ENCODE data around the gene ZFYVE28.

The ZFYVE28 gene

DNA sequence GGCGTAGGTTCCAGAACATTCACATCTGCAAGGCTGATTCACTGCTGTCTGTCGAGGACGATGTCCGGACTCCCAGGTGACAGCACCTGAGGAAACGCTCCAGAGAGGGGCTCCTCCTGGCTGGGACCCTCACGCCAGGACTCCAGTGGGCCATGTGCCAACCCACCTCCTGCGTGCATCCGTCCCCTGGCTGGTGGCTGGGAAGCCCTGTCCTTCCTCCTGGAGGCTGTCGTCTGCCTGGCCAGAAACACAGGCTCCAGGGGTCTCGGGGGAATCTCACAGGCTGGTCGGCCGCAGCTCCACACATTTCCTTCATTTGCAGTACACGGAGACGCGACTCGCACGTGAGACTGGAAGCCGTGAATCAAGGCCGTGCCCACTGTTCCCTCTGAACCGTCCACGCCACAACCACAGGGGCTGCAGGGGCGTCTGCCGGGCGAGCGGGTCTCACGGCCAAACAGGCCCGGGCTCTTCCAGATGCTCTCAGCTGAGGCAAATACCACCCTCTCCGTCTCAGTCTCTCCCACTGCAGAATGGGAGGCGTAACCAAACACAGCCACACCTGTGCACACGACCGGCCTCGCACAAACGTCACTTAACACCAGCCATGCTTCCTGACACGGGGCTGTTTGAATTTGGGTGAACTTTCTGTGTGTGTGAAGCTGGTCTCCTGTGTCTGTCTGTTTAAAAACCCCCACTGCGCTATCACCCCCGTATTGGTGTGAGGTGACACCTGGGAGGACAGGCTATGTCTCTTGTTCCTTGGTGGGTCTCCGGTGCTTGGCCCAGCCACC is 117.8 kb downstream of the ZFYVE28 start:
- no peak for DNase-seq

DNA sequence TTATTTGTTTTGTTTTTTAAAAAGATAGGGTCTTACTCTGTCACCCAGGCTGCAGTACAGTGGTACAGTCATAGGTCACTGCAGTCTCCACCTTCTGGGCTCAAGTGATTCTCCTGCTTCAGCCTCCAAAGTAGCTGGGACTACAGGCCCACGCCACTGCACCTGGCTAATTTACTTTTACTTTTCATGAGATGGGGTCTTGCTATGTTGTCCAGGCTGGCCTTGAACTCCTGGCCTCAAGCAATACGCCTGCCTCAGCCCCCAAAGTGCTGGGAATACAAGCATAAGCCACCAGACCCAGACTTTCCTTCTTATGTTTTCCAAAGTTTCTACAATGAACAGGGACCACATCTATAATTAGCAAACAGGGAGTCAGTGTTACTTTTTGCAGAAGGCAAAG is 118.7 kb downstream of the ZFYVE28 start:
- no peak for DNase-seq

DNA sequence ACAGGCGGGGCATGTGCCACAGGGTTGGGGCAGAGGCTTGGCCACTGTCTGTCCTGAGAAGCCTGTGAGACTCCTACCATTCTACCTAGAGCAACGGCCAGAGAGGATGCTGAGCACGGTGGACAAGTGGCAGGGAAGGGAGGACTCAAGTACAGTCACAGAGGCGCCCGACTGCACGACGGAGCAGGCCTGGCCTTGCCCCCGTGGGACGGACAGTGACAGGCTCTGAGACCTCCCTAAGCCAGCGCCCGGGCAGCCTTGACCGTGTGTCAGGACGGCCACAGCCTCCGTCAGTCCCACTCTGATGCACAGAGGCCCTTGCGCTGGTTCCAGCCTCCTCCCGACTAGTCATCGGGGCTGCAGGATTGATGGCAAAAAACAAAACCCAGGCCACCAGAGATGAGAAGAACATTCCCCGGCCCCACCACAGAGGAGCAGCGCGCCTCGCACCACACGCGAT is 119.9 kb downstream of the ZFYVE28 start:
- DNase-seq, result no peak

DNA sequence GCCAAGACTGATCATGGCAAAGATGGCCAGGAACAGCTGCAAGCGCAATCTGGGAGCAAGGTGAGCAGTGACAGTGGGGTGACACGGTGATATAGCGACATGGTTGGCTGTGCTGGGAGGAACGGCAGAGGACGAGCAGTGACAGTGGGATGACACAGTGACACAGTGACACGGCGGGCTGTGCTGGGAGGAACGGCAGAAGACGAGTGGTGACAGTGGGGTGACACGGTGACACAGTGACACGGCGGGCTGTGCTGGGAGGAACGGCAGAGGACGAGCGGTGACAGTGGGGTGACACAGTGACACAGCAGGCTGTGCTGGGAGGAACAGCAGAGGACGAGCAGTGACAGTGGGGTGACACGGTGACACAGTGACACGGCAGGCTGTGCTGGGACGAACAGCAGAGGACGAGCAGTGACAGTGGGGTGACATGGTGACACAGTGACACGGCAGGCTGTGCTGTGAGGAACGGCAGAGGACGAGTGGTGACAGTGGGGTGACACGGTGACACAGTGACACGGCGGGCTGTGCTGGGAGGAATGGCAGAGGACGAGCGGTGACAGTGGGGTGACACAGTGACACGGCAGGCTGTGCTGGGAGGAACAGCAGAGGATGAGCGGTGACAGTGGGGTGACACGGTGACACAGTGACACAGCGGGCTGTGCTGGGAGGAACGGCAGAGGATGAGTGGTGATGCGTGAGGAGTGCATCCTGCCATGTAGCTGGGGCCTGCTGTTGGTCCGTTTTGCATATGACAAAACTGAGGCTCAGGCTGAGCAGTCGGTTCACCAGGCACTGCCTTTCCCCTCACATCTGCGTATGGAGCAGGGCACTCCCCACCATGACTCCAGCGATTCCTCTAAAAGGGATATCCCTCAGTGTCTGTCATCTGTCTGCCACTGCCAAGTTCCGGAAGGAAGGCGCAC is 120.6 kb downstream of the ZFYVE28 start:
- no peak for DNase-seq

DNA sequence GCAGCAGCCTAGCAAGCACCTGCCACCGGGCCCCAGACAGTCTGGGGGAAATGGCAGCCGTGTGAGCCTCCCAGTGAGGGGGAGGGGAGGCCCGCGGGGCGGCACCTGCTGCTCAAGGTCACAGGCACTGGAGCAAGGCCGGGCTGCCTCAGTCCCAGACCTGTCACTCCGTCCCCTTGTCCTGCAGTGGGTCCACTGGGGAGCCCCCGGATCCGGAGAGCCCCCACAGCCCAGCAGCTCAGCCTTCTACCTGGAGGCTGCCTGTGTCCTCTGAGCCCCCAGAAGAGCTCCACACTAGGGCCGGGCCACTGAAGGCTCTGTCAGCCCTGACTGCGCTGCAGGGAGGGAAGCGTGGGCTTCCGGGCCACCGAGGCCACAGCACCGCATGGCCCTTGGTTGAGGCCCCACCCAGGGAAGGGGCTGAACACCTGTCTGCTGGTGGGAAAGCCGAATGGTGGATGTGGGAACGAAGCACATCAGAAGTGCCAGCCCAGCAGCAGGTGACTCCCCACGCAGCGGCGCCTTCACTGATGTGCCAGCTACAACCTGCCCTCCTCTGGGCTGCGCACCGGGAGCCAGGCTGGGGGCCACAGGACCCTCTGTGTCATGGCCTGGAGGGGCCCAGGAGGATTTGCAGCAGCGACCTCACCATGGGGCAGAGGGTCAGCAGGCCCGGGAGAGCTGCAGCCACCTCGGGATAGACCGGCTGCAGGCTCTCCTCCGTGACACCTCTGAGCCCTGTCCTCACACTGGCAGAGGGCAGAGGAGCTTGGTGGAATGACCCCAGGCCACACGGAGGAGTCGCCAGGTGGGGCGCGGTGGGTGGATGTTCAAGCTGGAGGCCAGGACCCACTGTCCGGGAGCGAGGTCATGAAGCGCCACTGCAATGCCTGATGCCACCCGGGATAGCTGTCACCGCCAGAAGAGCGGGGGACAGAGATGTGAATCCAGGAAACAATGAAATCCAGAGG is 121.5 kb downstream of the ZFYVE28 start:
- no peak for DNase-seq

DNA sequence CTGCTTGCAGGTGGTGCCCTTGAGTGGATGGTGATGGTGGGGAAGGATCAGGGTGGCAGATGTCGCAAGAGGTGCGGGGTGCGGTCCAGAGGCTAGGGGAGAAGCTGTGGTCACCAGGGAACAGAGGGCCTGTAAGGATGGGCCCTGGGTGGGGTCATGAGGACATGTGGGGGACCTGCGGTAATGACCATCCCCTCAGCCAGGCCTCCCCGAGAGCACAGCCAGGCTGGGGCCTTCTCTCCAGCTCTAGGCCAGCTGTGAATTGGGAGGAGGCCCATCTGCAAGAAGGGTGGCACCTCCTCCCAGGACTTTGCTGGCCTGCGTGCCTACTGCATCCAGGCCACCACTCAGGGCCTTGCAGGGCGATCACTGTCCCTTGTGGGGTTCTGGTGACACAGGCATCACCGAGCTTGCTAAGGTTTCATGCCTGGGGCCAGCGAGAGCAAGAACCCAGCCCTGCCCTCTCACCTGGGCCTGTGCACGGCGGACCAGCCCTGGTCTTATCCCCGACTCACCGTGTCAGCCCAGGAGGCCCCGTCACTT is 122.5 kb downstream of the ZFYVE28 start:
- no peak for DNase-seq

DNA sequence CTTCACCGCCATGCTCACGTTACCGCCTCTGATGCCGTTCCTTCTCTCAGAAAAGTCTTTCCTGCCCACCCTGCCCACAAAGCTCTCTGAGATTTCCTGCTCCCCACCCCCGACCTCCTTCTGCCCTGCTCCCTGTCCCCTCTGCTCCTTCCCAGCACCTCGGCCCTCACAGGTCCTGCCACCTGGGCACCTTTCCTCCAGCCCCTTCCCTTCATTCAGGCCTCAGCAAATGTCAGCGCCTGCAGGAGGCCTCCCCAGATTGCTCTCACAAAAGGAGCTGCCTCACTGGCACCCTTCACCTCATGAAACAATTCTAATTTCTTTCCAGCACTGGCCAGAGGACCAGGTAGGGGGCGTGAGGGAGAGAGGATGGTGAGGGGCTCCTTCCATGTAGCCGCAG is 122.9 kb downstream of the ZFYVE28 start:
- DNase-seq, result no peak

DNA sequence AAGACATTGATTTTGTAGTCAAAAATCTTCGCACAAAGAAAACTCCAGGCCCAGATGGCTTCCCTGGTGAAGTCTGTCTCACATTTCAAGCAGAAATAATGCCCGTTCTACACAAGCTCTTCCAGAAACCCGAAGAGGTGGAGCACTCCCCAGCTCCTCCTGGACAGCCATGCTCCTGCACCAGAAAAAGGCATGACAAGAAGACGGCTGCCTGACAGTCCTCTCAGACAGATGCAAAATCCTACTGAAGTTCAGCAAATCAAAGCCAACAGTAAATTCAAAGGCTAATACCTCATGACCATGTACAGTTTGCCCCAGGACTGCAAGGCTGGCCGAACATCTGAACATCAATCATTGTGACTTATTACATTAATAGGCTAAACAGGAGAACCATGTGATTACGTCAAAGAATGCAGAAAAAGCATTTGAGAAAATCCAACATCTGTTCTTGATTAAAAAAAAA is 125.8 kb downstream of the ZFYVE28 start:
- DNase-seq, result no peak

DNA sequence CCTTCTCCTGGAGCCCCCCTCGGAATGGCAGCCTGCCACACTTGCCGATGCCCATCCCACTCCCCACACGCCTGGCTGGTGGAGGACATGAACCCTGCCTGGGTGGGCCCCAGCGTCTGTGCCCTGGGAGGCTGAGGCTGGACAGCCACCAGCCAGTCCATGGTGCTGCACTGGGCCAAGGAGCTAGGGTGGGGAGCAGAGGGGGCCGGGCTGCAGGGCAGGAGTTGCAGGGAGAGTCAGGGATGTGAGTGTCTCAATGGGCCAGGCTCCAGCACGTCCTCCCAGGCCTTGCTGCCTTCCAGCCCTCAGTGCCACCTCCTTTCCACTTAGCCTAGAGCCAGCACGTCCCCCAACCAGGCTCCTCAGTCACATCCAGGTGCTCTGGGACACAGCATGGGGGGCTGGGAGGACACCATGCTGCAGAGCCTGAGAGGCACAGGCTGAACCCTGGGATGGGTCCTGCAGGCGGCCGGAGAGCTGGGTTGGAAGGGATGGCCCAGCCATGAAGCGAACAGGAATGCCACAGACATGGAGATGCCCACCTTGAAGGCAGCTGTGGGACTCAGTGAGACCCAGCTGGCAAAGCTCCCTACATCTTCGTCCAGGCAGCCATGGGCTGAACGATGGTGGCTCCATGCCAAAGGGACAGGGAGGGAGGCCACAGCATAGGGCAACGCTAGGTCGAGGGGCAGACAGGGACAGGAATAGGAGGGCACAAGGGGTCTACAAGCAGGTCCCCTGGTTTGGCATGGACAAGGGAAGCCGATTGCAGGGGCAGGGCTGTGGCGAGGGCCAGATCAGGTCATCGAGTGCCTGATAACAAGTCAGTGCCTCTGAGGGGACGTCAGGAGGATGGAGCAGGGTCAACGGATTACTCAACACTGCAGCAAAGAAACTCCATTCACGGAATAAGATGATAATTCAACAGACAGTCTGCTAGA is 126.5 kb downstream of the ZFYVE28 start:
- DNase-seq, result peak in 1 of 2 donors; percentile 14

DNA sequence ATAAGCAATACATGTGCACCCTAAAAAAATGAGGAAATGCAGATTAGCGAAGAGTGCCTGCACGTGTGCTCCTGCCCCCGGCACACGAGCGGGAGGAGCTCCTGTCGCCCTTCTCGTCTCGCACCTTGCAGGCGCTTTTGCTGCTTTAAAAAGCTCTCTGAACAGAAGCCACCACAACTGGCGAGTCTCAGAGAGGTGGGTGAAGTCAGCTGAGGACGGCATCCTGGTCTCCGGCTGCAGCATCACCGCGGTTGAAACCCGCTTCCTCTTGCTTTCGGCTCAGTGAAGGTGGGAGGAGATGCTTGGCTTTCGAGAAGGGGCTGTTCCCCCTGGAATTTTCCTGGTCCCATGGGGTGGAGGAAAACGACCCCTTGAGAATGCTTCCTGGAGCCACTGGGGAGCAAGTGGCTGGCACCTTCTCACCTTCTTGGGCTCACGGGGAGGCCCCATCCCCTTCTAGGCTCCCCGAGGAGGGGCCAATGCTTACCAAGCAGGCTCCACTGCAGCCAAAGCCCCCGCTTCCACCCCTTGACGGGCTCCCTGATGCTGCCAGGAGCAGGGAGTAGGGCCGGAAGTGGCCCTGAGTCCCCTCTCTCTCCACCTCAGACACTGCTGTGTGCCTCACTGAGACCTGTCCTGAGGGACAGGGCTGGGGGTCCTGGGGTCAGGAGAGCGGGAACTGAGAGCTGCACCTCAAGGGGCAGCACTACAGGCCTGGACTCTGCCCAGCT is 127.3 kb downstream of the ZFYVE28 start:
- DNase-seq, result peak; percentile 51 to 52

DNA sequence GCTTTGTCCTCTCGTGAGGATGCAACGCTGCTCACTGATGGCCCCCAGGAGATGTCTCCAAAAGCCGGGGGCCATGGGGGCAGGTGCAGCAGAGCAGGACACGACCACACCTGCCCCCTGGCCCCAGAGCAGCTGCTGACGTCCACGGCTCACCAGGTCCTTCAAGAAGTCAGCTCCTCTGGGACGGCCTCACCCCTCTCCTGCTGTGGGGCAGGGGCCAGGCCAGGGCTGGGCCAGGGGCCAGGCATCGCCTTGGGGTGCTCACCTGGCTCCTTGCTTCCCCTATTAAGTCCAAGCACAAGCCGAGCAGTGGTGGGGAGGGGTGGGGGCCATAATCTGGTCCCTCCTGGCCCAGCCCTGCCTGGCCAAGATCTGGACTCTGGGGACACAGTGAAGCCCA is 128.0 kb downstream of the ZFYVE28 start:
- no peak for DNase-seq

DNA sequence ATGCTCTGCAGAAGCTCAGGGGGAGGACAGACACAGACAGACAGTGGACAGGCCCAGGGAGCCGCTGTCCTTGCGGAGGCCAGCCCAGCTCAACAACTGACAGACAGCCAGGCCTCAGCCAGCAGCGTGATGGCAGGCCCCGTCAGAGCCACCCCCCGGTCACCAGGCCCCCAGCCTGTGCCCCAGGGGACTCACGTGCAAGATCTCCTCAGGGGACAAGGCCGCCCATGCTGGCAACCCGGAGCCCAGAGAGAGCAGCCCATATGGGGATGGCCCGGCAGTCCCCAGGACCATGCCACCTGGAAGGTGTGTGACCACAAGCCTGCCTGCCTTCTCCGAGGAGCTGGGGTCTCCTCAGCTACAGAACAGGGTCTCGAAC is 128.5 kb downstream of the ZFYVE28 start:
- DNase-seq, result no peak

DNA sequence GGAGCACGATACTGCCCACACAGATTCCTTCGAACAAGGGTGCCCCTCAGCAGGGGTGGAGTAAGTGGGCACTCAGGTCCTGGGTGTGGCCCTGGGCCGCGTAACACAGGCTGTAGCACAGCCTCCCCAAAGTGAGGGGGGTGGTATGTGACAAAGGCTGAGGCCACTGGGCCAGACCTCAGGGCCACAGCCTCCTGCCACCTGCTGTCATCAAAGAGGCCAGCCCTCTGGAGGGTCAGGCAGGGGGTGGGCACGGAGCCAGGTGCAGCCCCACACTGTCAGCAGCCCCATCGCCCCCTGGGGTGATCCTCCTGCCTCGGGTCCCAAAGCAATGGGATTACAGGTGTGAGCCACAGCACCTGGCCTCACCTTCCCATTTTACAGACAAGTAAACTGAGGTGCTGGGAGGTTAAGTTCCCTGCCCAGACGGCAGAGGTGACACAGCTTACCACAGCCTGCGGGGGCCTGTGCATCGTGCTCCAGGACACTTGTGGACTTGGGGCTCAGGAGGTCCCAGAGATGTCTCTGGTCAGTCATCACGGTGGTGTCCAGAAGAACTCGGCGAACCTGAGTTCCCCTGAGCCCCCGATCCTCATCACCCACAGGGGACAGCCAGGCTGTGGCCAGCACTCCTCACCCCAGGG is 129.0 kb downstream of the ZFYVE28 start:
- DNase-seq, result no peak

DNA sequence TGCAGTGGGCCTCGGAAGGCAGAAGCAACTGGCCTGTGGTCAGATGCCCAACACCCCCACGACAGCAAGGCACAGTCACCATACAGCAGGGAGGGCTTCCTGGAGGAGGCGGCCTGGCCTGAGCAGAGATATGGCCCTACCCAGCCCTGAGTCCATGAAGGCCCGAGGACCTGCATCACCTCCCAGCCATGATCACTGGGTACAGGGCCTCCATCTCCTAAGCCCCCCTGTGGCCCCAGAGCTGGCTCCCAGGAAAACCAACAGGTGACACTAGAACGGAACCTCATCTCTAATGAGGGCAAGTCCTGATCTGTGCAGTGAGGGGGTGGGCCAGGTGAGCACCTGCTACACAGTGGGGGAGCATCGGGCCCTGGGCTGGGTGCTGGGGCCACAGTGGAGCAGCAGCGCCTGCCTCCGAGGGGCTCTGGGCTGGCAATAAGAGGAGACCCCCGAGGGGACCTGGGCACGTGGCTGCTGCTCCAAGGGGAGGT is 130.3 kb downstream of the ZFYVE28 start:
- no peak for DNase-seq

DNA sequence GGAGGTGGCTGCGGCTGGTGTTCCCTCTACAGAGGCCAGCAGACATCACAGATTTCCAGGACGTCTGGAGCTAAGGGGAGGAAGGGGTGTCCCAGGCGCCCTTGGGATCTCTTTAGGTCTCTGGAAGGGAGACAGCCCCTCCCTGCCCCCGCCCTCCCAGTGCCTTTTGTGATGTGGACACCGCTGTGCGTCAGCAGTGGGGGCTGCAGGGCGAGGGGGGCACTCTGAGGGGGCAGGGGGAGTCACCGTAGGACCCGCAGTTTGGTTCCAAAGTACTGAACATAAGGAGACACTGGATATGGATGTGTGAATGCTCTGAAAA is 130.9 kb downstream of the ZFYVE28 start:
- no peak for DNase-seq

DNA sequence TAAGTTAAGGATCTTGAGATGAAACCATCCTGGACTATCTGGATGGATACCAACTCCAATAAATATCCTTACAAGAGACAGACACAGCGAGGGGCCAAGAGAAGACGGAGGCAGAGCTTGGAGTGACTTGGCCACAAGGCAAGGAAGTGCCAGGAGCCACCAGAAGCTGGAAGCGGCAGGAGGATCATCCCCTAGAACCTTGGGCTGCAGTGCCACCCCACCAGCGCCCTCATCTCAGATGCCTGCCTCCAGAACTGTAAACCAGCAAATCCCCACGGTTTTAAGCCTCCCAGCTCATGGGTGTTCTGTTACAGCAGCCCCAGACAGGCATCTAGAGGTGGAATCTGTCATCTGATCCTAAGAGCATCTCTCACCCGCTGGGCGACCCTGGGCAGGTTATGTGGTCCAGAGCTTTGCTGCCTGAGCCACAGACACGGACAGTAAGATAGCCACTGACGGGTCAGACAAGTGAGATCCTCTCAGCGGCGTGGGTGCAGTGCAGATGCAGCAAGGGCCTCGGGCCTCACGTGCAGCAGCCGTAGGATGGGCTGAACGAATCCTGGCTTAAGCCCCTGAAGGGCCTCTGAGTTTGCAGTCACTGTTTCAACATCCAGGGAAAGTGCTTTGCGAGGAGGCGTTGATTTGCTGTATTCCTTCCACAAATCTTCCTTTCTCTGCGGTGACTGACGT is 131.4 kb downstream of the ZFYVE28 start:
- DNase-seq, result no peak

DNA sequence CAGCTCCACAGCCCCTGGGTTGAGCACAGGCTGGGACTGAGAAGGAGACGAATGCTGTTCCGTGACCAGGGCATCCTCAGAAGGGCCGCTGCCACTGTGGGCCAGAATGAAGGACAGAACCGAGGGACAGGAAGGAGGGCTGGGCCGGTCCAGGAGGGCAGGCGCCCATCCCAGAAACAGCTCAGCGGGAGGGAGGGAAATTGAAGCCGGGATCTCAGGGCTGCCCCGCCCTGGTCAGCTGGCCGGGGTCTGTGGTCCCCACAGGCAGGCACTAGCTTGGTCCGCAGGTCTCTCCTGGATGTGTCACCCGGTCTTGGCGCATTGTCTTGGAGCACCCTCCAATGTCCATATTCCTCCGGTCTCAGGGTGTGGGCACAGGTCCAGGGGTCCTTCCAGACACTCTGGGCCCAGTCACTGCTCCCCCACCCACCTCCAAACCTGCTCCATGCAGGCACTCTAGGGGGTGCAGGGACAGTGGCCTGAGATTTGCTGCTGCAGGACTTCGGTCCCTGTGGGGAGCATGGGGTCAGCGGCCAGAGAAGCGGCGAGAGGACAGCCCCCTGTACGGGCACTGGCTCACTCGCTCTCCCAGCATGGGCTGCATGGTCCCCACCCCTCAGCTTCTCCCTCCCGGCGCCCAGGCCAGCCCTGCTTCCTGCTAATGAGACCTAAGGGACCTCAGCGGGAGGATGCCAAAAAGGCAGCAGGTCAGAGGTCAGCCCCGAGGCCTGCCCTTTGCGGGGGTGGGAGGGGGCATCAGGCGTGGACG is 132.6 kb downstream of the ZFYVE28 start:
- DNase-seq, result no peak

DNA sequence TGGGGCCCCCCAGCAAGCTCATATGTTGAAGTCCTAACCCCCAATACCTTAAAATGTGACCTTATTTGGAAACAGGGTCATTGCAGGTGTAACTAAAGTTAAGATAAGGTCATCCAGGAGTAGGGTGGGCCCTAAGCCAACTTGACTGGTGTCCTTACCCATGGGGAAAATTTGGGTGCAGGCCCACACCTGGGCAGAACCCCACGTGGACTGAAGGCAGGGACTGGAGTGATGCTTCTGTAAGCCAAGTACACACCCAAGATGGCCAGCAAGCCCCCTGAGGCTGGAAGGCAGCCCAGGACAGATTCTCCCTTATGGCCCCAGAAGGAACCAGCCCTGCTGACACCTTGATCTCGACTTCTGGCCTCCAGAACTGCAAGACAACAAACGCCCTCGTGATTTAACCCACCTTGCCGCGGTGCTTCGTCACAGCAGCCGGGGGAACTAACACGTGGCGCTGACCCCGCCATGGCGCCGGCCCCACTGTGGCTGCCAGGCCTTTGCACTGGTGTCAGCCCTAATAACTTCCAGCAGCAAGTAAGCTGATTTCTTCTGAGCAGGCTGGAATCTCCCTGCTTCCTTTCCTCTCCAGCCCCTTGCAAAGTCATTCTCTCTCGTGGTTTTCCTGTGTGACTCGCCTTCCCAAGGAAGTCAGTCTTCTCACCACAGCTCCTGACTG is 133.4 kb downstream of the ZFYVE28 start:
- no peak for DNase-seq

Data from stimulated activated CD4-positive, alpha-beta T cell treated with anti-CD3 and anti-CD28 coated beads, Interleukin-2, amount 100 ng/mL, for 24 hours (primary cell).